ENCODE data around the gene AP2B1. TPM values are rescaled to one million over a fixed set of nuclear protein-coding genes. Genes with fewer than 3 reads are reported as not detected.
"Not testable (repeated sequence)": the region's sequence is repeated elsewhere in the genome, so short reads cannot be mapped to it uniquely, and the experiment has no call there.

AP2B1 gene
- total RNA-seq, result 162 TPM

DNA sequence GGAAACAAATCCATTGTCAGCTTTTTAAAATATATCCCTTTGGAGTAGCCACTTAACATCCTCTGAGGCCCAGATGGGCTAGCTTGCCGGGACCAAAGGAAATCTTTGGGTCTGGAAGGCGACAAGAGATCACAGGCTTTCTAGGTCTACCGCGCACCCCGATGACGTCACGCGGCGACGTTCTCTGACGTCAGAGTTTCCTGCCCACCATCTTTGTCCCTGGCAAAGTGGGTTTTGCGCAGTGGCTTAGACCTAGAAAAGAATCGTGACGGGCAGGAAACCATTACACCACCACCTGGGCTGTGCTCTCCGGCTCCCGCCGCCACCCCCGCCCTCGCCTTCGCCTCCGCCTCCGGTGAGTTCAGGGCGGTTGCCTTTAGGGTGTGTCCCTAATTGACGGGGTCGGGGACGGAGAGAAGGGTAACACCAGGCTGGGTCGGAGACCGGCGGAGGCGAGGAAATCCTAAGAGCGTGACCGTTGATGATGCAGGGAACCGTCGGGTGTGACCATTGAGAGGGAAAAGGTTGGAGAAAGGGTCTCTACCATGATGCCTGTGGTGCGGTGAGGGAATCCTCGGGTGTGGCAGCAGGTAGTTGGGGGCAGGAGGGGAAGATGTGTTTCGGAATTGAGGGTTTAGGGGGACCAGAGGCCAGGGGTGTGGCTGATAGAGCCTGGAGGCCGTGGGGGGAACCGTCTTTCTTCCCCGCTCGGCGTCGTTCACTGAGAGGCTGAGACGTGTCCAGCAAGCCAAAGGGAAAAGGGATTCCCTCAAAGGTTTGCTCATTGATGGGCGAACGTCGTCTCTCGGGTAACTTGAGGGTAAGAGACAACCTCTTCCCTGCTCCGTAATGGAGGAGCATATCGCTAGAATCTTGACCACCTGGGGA, at the start of gene AP2B1:
Gene AP2B1 (plus strand): TSS at position 249 of the 888 bp plus-strand sequence. CDS start 6,709 bp downstream, outside the sequence.
- DNase-seq (ENCODE audit: low spot score), result peak; percentile 96

DNA sequence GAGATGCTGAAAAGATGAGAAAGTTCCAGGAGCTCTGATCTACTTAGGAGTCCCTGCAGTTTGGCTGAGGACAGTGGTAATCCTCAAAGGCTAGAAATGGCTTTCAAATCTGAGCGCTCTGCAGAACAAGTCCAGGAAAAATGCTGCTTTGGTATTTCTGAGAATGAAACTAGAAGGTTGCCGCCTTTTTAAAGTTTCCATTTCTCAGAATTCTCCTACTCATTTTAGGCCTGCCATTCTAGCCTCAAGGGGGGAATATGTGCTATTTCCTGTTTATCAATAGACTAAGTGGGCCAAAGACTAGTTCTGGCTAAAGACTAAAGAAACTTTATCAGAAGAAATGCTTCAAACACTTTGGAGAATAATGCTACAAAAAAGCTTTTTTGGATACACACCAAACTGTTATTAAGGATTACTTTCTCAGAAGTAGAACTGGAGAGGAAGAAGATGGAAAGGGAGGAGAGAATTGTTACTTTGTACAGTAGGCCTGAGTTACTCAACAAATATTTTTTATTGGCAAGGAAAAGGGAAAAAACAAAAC, 49.5 kb upstream of the AP2B1 start, which contains the start of gene SLFN12L:
Gene SLFN12L (minus strand): TSS at position 78 of the 541 bp plus-strand sequence. CDS start 15,314 bp downstream, outside the sequence.
- no peak for DNase-seq (ENCODE audit: low spot score)

DNA sequence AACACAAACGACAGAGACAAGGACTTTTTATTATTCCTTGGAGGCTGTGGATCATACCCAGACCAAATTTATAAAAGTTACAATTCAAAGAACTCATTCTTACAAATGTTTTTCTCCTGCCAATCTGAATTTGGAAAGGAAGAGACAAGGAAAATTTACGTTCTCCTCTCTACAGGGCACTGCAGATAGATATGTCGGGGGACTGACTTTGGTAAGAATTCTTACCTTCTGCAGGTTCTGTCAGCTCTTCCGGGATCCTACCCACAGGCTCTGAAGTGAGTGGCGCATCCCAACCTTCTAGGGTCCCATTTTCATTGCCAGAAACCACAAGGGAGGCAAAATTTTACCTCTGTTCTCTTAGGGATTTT, 47.5 kb upstream of the AP2B1 start:
- DNase-seq (ENCODE audit: low spot score), result no peak

DNA sequence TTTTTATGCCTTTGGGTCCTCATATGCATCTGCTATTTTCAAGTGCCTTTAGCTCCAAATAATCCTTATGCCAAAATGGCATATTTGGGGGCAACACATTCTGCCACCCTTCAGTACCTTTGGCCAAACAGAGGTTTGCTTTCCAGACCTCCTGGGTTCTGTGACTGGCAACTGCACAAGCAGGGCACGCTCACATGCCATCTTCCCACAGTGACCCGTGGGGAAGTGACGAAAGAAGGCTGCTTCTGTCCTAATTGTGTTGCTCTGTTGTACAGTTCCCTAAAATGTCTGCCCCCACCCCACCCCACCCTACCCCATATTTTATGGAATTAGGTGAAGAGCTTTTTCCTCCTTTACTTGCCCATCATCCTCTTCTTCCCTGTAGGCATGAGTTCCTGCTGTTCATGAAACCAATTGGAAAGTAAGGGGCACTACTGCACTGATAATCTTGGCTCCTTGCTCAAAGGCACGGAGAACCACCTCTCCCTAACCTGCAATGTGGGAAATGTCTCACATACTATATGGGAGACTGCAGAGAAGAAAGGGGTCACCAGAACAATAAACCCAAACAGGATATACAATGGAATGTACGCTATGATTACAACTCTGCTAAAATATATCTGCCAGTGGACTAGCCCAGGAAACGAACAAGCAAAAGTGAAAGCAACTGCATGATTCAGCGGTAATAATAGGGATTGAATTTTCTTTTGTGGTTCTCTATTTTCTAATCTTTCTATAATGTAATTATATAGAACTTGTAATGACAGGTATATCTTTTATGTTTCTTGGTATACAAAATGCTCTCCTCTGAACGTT, 46.3 kb upstream of the AP2B1 start:
- peak; percentile 43 for DNase-seq (ENCODE audit: low spot score)

DNA sequence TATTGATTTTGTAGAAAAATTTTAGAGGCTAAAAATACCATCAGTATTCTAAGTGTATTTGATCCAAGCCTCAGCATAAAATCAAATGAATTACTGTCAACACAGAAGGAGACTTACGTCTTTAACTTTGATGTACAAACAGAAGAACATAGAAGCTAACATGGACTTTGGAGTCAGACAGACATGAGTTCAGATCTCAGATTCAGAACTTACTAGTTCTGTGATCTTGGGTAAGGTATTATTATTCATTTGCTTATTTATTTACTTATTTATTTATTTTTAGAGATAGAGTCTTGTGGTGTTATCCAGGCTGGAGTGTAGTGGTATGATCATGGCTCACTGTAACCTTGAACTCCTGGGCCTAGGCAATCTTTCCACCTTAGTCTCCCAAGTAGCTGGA, 45.7 kb upstream of the AP2B1 start:
- DNase-seq (ENCODE audit: low spot score), result no peak

DNA sequence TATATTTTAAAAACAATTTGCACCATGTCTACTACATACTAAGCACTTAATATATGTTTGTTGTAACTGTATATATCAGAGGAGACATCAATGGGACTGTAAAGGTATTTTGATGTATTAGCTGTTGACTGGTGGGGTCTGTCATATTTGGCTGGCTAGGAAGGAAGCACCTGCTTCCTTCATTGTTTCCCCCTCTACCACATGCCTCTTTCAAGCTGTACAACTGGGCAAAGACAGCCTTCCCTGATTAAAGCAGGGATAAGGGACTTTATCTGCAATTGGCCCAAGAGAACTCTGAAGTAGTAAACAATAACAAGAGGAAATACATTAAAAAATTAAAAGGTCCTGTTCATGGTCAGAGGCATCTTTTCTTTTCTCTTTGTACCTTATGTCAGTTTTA, 44.1 kb upstream of the AP2B1 start:
- DNase-seq (ENCODE audit: low spot score), result no peak

DNA sequence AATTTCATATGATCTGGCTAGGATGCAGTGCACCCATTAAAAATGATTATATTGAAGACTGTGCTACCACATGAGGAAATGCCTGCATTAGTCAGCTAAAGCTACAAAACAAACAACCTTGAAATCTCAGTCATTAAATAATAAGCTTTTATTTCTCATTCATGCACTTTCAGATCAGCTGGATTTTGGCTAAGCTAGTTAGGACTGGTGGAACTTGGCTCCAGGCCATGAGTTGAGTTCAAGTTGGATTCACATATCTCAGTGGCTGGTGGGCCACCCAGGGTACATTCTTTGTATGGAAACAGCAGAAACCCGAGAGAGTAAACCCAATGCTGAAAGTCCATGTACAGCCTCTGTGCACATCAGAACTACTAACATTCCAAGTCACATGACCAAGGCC, 43.3 kb upstream of the AP2B1 start:
- no peak for DNase-seq (ENCODE audit: low spot score)

DNA sequence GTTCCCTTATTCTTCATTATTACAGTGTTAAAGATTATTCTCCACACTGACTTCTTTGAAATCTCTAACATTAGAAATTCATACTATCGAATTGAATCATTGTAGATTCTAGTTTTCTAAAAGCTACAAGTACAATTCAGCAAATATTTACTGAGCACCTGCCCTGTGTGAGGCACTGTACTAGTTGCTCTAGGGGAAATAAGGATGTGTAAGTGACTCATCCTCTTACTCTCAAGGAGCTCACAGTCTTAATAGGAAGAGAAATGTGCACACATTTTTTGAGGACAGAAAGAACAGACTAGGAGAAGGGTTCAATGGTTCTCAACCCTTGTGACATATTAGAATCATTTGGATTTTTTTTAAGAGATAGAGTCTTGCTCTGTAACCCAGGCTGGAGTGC, 42.0 kb upstream of the AP2B1 start:
- DNase-seq (ENCODE audit: low spot score), result no peak

DNA sequence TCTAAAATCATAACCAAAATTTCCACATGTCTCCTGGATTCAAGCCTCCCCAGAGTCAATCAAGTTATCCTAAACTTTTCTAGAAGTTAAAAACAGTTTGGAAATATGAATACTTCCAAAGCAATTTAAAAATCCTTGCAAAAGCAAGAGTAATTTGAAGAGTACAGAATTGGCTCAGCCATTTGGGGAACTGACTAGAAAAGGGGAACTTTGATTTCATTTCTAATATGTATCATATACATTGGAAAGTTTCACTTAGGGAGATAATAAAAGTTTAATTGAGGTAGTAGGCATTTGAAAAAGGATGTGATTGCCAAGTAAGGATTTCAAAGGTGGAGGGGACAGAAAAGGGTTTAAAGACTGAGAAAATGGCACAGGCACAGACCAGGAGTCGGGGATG, 40.6 kb upstream of the AP2B1 start:
- no peak for DNase-seq (ENCODE audit: low spot score)

DNA sequence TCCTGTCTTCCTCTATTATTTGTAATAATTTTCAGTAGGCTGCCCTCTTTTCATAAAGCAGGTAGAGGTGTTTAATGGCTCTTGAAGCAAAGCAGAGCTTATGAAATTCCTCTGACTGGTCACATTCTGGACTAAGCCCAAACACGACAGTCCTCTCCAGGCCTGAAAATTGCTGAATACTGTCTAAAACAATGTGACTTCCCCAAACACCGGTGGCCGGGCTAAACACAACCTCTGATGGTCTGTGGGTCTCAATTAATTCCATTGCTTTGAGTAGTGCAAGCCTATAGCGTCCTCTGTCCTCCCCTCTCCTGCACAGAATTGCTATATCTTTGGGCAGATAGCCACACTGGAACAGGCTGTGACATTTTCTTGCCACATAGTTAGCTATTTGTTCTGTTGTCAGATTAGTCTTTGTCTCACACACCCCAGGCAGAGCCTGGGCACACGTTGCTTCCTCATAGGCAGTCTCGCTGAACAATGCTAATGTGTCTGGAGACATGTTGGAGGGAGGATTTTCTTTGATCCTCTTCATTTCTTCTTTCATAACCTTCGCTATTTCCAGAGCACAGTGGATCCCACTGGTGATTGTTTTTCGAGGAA, 38.8 kb upstream of the AP2B1 start:
- DNase-seq (ENCODE audit: low spot score), result no peak

DNA sequence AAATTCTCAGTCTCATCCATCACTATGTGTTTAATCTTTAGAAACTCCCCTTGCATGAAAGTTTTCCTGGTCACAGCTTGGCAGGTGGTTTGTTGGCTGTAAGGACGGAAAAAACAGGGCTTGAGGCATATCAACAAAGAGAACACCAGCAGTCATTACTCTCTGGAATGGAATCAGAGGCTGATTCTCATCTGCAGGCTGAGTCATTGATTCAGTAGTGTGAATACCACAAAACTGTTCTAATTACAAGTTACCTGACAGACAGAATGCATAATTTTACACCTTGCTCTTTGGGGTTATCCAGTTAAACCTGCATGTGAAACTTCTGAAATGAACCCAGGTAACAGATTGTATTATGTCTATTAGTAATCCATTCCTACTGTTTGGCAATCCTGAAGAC, 38.1 kb upstream of the AP2B1 start:
- no peak for DNase-seq (ENCODE audit: low spot score)

DNA sequence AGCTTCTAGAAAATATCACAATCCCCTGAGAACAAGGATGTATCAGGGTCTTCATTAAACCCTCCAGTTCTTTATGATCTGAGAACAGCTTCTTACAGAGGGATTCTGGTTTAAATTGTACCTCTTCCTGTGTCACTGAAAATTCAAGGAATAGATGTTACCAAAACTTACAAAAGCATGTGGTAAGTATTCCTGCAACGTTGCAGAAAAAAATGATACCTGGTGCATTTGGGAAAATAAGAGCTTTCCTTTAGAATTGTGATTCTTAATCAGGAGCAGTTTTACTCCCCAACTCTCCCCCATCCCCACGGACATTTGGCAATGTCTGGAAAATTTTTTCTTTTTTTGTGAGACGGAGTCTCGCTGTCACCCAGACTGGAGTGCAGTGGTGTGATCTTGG, 33.8 kb upstream of the AP2B1 start:
- no peak for DNase-seq (ENCODE audit: low spot score)

DNA sequence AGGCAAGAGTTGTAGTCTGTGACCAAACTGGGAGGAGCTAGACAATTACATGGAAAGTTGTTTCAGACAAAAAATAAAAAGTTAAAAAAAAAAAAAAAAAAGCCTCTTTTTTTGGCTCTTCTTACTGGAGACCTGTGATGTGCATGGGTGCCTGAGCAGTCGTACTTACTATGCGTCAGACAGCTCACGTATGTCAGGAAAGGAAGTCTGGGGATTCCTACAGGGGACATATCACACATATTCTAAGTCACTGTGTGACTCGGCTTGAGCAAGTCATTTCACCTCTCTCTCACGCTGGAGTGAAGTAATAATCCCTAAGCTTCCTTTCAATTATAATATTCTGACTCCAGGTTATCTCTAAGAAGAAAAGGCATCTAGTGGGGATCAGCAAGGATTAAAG, 32.5 kb upstream of the AP2B1 start:
- DNase-seq (ENCODE audit: low spot score), result no peak

DNA sequence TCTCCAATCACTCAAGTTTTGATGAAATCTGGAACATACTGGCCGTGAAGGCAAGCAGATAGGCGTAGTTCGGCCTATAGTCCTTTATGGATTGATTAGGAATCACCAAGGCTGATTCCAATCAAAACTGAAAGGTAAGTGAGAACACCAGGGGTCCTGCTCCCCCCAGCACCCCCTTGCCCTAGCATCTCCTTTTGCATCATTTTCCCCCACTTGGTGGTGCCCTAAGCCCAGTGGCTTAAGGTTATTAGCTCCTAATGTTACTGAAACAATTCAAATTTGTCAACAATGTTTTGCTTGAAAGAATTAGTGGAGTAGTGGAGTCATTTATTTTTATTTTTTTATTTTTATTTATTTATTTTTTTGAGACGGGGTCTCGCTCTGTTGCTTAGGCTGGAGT, 31.4 kb upstream of the AP2B1 start:
- DNase-seq (ENCODE audit: low spot score), result no peak

DNA sequence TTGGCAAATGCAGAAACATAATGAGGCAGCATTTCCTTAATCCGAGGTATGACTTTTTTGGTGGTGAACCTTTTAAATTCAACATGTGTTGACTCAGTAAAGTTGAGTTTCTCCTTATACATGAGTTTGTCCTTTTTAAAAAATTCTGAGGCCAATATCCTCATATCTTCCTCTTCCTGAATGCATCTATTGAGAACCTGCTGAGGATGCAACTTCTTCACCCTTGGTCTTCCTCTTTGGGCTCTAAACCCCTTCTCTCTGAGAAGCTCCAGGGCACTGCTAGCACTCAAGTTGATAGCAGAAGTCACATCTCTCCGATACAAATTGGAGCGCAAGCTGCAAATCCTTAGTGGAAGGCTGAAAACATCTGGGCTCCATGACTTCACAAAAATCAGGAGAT, 29.8 kb upstream of the AP2B1 start:
- DNase-seq (ENCODE audit: low spot score), result no peak

DNA sequence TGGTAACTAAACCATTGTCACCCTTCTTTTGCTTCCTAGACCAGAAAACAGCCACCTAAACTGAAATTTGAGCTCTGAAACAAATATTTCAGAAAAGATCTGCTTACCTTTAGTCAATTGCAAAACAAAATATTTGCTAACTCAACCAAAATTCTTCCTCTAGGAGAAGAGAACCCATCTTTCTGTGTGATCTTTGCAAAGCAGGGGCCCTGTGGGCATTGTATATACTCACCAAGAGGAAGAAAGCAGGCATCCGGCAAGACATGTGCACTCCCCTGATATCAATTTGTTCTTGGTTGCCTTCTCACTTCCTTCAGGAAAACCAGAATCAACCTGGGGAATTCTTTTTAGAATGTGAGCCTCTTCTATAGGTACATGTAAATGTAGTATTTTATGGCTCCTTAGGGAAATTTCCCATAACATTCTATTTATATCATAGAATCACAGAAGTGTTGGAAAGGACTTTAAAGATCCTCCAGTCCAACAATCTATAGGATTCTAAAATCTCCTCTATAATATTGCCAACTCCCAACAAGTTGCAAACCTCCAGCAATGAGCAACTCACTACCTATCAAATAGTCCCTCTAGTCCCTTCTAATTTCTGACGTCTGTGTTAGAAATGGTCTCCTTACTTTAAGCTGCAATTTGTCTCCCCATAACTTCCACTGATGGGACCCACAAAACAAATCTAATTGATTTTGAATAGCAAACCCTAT, 27.5 kb upstream of the AP2B1 start:
- DNase-seq (ENCODE audit: low spot score), result no peak

DNA sequence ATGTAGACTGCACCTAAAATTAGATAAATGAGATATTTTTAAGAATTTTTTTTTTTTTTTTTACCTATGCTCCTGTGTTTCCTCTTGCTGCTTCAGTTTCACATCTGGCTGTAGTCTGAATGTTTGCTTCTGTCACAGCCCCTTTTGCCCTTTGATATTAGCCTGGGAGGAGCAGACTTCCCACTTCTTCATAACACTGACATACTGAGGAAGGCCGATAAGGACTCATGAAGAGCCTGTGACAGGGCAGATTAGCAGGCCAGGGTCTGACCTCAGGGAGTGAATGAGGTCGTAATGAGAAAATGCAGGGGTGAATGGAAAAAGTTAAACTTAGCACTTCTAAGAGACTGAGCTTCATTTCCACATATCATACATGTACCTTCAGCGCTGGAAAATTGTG, 26.4 kb upstream of the AP2B1 start, which contains the start of gene SLFN14:
Gene SLFN14 (minus strand): TSS at position 117 of the 400 bp plus-strand sequence. CDS start 2,757 bp downstream, outside the sequence.
- no peak for DNase-seq (ENCODE audit: low spot score)

DNA sequence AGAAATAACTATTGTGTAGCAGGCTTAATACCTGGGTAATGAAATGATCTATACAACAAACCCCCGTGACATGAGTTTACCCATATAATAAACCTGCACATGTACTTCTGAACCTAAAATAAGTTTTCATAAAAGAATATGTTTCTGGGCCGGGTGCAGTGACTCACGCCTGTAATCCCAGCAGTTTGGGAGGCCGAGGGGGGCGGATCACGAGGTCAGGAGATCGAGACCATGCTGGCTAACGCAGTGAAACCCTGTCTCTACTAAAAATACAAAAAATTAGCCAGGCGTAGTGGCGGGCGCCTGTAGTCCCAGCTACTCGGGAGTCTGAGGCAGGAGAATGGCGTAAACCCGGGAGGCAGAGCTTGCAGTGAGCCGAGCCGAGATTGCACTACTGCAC, 23.9 kb upstream of the AP2B1 start:
- DNase-seq (ENCODE audit: low spot score), result not testable (repeated sequence)

DNA sequence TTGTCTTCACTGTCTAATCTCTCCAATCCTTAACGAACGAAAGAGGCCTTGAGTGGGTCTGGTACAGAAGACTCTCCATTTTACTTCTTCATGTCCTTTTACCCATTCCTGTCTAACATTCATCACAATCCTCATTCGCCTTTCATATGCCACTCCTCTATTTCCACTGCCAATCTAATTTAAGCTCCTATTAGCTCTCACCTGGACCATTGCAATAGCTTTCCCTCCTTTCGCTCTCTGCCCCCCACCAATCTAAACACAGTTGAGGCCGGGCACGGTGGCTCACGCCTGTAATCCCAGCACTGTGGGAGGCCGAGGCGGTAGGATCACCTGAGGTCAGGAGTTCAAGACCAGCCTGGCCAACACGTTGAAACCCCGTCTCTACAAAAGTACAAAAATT, 20.2 kb upstream of the AP2B1 start:
- DNase-seq (ENCODE audit: low spot score), result no peak

DNA sequence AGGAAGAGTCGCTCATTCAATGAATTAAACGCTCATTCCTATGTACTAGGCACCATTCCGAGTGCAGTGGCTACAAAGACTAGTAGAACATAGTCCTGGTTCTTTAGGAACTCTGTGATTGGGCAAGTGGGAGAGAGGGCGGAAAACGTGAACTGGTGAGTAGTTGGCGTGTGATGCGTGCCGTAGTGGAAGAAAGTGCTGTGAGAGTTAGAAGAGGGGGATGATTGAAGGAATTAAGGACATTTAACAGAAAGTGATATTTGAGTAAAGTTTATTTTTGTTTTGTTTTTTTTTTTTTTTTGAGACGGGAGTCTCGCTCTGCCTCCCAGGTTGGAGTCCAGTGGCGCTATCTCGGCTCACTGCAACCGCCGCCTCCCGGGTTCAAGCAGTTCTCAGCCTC, 18.6 kb upstream of the AP2B1 start:
- no peak for DNase-seq (ENCODE audit: low spot score)

DNA sequence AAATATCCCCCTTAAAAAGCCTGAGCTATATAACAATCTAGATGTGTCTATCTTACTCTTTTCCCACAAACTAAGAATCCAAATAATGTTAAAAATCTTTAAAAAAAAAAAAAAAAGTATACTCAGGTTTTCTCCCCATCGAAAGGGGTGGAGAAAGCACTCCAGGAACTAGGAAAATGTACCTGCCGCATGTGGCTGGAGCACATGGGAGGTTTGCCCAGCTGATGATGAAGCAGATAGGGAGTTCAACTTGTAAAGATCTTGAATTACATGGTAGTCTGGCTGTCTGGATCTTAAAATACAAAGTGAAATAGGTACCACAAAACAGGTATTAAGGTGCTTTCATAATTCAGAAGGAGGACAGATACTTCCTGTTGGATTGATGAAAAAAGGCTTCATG, 17.7 kb upstream of the AP2B1 start:
- DNase-seq (ENCODE audit: low spot score), result no peak

Measured in mucosa of gallbladder (tissue), 1 donor.